GM21825 (cell line): Measurements from ENCODE around the gene GPR22.

Experiments
- ATAC-seq: cut with Tn5 transposase; IDR thresholded peaks from one replicate; pipeline ENCODE4 v1.9.1; 2021; ENCODE audit warnings: mild to moderate bottlenecking, moderate library complexity; ENCODE audit not compliant: unreplicated experiment

Gene GPR22

DNA sequence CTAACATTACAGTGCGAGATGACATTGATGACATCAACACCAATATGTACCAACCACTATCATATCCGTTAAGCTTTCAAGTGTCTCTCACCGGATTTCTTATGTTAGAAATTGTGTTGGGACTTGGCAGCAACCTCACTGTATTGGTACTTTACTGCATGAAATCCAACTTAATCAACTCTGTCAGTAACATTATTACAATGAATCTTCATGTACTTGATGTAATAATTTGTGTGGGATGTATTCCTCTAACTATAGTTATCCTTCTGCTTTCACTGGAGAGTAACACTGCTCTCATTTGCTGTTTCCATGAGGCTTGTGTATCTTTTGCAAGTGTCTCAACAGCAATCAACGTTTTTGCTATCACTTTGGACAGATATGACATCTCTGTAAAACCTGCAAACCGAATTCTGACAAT lies 4.3 kb downstream of the GPR22 start:
- ATAC-seq = no peak

DNA sequence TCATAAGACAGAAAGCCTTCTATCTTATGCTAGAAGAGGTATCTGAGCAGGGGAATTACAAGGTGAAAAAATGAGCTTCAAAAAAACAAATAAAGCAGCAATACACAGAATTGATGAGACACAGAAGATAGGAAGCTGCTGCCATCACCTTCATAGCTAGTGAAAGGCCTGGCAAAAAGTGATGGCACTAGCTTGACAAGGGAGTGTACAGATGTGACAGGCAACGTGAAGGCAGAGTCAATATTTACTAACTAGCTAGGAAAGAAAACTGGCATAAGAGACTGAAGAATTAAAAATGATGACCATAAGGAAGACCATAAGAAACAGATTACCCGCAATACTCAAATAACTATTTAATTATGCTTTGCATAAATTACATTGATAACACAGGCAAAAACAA lies 9.4 kb downstream of the GPR22 start:
- ATAC-seq = no peak

DNA sequence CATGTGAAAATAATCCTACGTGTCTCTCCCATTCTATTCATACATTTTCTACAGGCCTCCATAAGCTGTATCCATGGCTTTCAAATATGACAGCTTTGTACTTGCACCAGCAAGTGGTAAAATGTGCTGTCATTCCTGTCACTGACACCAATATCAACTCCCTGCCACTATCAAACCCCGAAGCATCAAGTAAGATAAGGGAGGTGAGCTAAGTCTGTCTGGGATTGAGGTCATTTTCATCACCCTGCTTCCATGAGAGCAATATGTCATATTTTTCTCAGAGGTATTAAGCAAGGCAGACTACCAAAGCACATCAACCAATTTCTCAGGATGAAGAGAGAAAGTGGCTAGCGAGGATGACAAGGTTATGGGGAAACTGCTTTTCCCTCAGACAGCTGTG lies 11.1 kb downstream of the GPR22 start:
- ATAC-seq = no peak

DNA sequence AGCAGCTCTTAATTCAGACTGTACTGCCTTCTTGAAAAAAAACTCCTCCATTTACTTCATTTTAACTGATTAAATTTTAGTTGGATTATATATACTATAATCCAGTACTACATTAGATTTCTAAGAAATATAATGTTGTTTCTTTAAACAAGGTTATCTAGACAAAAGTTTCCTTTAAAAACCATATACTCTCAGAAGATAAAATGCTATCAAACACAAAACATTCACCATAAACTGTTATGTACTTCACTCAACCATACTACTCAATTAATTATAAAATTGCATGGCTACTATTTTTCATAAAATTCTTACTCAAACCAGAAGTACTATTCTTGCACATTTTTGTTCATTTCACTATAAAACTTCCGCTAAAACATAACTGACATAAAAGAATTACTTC lies 12.7 kb downstream of the GPR22 start:
- ATAC-seq = no peak

DNA sequence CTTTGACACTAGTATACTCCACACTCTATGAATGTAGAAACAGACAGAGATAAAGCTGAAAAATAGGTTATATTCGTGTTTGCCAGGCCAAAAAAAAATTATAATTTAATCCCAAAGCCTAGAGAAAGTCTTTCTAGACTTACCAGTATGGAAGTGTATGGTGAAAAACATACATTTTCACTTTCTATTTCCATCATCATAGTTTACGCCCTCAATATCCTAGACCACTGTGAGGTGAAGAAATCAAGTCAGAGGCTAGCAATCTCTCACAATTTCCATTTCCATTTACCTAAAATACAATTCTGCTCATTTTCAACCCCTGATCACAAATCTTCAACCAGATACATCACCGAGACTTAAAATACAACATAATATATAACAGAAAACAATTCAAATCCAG lies 16.2 kb downstream of the GPR22 start:
- ATAC-seq = no peak

DNA sequence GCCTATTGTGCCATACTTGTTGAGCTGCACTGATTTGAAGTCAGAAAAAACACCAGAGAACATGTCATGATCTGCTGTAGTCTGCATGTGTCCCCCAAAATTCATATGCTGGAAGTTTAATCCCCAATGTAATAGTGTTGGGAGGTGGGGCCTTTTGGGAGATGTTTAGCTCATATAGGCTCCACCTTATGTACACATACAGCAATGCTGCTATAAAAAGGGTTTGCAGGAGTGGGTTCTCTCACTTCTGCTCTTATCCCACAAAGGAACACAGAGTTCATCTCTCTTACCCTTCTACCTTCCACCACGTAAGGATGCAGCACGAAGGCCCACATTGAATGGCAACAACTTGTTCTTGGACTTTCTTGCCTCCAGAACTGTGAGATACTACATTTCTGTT lies 23.0 kb downstream of the GPR22 start:
- no peak for ATAC-seq

DNA sequence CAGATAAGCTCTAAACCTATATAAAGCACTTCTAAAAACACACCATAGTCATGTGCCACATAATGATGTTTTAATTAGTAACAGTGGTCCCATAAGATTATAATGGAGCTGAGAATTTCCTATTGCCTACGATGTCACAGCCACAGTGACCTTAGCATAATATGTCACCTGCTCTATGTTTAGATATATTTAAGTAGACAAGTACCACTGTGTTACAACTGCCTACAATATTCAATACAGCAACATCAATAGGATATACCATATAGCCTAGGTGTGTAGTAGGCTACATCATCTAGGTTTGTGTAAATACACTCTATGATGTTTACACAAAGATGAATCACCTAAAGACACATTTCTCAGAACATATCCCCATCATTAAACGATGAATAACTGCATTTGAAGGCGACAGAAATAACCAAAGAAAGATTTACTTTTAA lies 24.5 kb downstream of the GPR22 start:
- ATAC-seq = no peak

DNA sequence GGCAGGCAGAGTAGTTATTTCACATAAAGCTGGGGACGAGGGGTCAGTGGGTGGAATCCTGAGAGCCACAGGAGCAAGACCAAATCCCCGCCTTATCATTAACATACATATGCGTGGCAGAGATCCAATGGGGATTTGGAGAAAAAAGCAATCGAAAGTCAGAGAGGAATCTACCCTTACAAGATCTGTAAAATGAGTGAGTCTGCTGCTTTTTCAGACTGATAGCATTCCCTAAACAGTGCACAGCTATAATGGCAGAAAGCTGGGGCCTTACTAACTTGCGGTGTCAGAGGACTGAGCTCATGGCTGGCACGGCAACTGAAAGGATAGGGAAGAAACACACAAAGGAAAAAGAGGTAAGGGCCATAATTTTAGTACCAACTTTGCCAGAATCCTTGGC lies 25.0 kb downstream of the GPR22 start:
- ATAC-seq = no peak

DNA sequence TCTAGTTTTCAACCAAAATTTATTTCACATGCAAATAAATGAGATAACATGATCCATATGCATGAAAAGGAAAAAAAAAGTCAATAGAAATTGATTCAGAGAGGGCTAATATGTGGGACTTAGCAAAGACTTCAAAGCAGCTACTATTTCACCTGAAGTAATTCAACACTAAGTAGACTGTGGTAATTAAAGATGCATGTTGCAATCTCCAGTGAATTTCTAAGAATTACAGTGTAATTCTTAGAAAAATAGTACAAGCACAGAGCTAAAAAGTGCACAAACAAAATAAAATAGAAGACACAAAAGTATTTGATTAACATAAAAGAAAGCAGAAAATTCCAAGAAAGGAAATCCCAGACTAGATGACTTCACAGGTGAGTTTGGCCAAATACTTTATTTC lies 25.7 kb downstream of the GPR22 start:
- no peak for ATAC-seq

DNA sequence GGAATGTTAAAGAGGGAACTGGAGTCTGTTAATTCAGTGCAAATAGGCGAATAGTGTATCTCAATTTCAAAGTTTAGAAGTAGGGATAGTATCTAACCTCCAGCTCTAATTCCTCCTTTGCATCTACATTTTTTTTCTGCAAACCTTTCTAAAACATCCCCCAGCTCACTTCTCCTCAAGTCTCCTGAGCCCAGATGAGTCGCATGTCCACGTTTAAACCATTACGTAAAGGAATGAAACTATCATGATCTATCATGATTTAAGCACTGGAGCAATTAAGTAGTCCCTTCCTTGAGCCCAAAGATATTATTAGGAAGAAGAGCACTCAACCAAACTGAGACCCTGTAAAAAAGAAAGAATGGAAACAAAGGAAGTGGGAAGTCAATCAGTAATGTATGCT lies 29.9 kb downstream of the GPR22 start:
- no peak for ATAC-seq

DNA sequence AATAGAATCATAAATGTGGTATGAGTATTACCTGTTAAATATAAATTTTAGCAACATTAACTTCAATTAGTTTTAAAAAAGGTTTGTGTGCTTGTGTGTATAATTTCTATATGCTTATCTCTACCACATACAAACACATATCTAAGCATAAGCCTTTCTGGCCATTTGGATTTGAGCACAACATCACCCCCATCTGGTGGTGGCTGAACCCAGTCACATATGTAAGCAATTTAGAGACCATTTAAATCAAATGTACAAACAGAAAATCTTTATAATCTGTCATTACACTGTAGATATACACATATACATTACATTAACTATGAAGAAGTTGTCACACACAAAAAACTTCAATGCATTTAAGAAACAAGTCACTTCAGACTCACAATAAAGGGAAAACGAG lies 31.7 kb downstream of the GPR22 start:
- no peak for ATAC-seq

DNA sequence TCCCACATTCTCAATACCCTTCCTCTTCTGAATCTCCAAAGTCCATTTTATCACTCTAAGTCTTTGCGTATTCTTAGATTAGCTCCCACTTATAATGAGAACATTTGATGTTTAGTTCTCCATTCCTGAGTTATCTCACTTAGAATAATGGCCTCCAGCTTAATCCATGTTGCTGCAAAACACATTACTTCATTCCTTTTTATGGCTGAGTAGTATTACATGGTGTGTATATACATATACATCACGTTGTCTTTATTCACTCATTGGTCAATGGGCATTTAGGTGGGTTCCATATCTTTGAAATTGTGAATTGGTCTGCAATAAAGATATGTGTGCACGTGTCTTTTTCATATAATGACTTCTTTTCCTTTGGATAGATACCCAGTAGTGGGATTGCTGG lies 32.3 kb downstream of the GPR22 start:
- ATAC-seq = no peak

DNA sequence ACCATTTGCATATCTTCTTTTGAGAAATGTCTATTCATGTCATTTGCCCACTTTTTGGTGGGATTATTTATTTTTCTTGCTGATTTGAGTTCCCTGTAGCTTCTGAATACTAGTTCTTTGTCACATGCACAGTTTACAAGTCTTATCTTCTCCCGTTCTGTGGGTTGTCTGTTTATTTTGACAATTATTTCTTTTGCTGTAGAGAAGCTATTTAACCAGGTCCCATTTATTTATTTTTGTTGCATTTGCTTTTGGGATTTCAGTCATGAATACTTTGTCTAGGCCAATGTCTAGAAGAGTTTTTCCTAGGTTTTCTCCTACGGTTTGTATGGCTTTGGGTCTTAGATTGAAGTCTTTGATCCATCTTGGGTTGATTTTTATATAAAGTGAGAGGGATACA lies 32.9 kb downstream of the GPR22 start:
- no peak for ATAC-seq

DNA sequence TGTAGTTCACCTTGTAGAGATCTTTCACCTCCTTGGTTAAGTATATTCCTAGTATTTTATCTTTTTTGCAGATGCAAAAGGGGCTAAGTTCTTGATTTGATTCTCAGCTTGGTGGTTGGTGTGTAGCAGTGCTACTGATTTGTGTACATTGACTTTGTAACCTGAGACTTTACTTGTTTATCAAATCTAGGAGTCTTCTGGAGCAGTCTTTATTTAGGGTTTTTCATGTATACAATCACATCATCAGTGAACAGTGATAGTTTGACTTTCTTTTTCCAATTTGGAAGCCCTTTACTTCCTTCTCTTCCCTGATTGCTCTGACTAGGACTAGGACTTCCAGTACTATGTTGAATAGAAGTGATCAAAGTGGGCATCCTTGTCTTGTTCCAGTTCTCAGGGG lies 33.8 kb downstream of the GPR22 start:
- ATAC-seq = no peak

DNA sequence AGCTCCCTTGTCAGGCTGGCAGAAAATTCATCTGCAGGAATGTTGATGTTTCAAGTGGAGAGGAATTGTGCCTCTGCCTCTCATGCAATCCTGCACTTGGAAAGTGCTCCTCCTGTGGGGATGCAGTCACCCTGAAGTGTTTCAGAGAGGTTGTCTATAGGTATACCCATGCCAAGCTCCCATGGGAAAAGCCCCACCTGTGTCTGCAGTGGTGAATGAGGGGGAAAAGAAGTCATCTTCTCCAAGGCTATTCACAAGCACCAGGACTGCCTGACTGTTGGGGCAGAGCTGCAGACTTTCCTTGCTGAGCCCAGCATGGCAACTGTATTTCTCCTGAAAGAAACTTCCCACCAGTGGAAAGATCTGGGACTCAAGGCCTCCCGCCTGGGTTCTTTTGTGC lies 35.5 kb downstream of the GPR22 start:
- ATAC-seq = no peak

DNA sequence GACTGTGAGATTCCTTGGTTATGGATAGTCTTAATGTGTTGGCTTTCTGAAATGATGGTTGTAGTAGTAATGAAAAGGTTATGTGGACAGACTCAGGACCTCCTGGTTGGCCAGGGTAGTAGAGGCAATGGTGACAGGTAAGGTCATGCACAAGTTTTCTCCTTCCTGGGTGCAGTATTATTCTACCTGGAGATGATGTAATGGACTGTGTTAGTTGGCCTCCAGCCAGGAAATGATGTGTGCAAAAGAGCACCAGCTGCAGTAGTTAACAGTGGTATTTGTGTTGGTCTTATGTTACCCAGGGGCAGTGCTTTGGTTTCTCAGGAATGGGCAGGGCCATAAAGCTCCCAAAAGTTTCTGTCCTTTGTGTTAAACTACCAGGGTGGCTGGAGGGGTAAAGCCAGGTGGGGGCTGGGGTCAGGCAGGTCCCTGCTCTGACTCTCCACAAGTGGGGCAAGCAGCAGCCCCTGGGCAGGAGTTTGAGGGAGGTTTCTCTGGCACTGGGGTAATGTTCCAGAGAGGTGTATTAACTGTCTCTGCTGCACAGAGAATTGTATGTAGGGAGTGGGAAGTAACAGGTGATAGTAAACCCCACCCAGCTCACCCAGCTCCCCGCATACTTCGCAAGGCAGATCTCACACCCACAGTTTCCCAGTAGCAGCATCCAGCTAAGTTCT lies 36.3 kb downstream of the GPR22 start:
- no peak for ATAC-seq

DNA sequence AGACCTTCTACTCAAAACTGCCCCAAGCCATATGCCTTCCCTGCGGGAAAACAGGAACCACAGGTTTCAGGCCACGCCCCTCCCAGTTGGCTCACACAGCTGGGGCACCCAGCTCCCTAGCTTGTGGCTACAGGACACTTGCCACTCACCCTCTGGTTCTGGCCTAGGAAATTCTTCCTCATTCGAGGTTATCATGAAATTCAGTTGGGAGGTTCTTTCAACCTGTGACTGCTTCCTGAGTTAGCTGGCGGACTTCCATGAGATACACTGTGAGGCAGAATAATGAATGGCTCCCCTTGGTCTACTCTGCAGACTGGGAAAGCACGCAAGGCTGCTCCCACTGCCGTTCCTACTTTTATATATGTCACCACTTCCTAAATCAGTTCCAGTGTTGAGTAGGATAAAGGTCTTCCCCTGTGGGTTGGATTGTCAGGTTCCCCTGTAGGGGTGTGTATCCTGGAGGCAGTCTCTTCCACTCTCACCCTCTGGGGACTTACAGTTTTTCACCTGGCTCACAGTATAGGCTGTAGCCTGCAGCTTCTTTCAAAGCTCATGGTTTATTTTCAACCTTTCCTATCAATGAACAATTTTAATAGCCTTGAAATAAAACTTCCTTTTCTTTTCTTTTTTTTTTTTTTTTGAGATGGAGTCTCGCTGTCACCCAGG lies 37.0 kb downstream of the GPR22 start:
- ATAC-seq = no peak
